Measurements from ENCODE around the gene PTPRM. TPM values are rescaled to one million over a fixed set of nuclear protein-coding genes. Genes with fewer than 3 reads are reported as not detected.

PTPRM gene
- total RNA-seq, 1 donor, result 84.7 TPM

GRCh38 chr18:8006979-8007378, 439.9 kb downstream of the PTPRM start:
- Histone ChIP-seq H3K4me1 (ENCODE audit: insufficient read depth, low read length) (peaks cover 11% of the 10 kb centered on the region), H3K27me3 (ENCODE audit: insufficient read depth, low read length) (no peaks in the 10 kb centered on the region), H3K9me3 (ENCODE audit: low read depth, low read length) (no peaks in the 10 kb centered on the region), H2AFZ (ENCODE audit: low read length) (no peak overlapping the region), H4K20me1 (ENCODE audit: insufficient read depth, low read length) (no peaks in the 10 kb centered on the region), H3K4me2 (ENCODE audit: insufficient read depth, low read length) (no peak overlapping the region), H3K27ac (ENCODE audit: low read depth, low read length) (no peak overlapping the region), H3K4me3 (ENCODE audit: insufficient read depth, low read length) (no peak overlapping the region), H3K36me3 (ENCODE audit: insufficient read depth, low read length) (no peaks in the 10 kb centered on the region), H3K79me2 (ENCODE audit: insufficient read depth, low read length) (no peaks in the 10 kb centered on the region)
- DNase-seq (ENCODE audit: insufficient read length, low spot score, missing footprints), result no peak
- TF ChIP-seq CTCF (IDR thresholded peaks at IDR 0.05; ENCODE audit: extremely low read depth, low read depth, low read length), result no peak

- Histone ChIP-seq H3K4me2 (ENCODE audit: insufficient read depth, low read length) (no peak overlapping the region), H4K20me1 (ENCODE audit: insufficient read depth, low read length) (no peaks in the 10 kb centered on the region), H3K27ac (ENCODE audit: low read depth, low read length) (no peak overlapping the region), H2AFZ (ENCODE audit: low read length) (no peak overlapping the region), H3K27me3 (ENCODE audit: insufficient read depth, low read length) (no peaks in the 10 kb centered on the region), H3K9me3 (ENCODE audit: low read depth, low read length) (no peaks in the 10 kb centered on the region), H3K4me1 (ENCODE audit: insufficient read depth, low read length) (peaks cover 11% of the 10 kb centered on the region), H3K36me3 (ENCODE audit: insufficient read depth, low read length) (no peaks in the 10 kb centered on the region), H3K4me3 (ENCODE audit: insufficient read depth, low read length) (no peak overlapping the region), H3K79me2 (ENCODE audit: insufficient read depth, low read length) (no peaks in the 10 kb centered on the region)
- no peak for DNase-seq (ENCODE audit: insufficient read length, low spot score, missing footprints)
- TF ChIP-seq CTCF (IDR thresholded peaks at IDR 0.05; ENCODE audit: extremely low read depth, low read depth, low read length), result no peak
Measured at GRCh38 chr18:8008033-8008432, 440.9 kb downstream of the PTPRM start.

- no peaks in the 10 kb centered on the region for H3K79me2 ChIP-seq (ENCODE audit: insufficient read depth, low read length)
- H3K27me3 ChIP-seq (ENCODE audit: insufficient read depth, low read length), result no peaks in the 10 kb centered on the region
- no peaks in the 10 kb centered on the region for H3K4me1 ChIP-seq (ENCODE audit: insufficient read depth, low read length)
- DNase-seq (ENCODE audit: insufficient read length, low spot score, missing footprints), result no peak
- H3K4me2 ChIP-seq (ENCODE audit: insufficient read depth, low read length), result no peak overlapping the region
- no peaks in the 10 kb centered on the region for H3K36me3 ChIP-seq (ENCODE audit: insufficient read depth, low read length)
- H2AFZ ChIP-seq (ENCODE audit: low read length), result no peak overlapping the region
- TF ChIP-seq CTCF (IDR thresholded peaks at IDR 0.05; ENCODE audit: extremely low read depth, low read depth, low read length), result no peak
- no peaks in the 10 kb centered on the region for H3K9me3 ChIP-seq (ENCODE audit: low read depth, low read length)
- H4K20me1 ChIP-seq (ENCODE audit: insufficient read depth, low read length), result no peaks in the 10 kb centered on the region
- no peak overlapping the region for H3K27ac ChIP-seq (ENCODE audit: low read depth, low read length)
- H3K4me3 ChIP-seq (ENCODE audit: insufficient read depth, low read length), result no peak overlapping the region
Measured at GRCh38 chr18:8011361-8011760, 444.2 kb downstream of the PTPRM start.

GRCh38 chr18:8011906-8012305, 444.8 kb downstream of the PTPRM start:
- no peak overlapping the region for H3K27ac ChIP-seq (ENCODE audit: low read depth, low read length)
- H3K4me1 ChIP-seq (ENCODE audit: insufficient read depth, low read length), result peaks cover 5% of the 10 kb centered on the region
- H3K4me2 ChIP-seq (ENCODE audit: insufficient read depth, low read length), result no peak overlapping the region
- no peaks in the 10 kb centered on the region for H3K36me3 ChIP-seq (ENCODE audit: insufficient read depth, low read length)
- no peak for DNase-seq (ENCODE audit: insufficient read length, low spot score, missing footprints)
- no peak for TF ChIP-seq CTCF (IDR thresholded peaks at IDR 0.05; ENCODE audit: extremely low read depth, low read depth, low read length)
- no peak overlapping the region for H2AFZ ChIP-seq (ENCODE audit: low read length)
- no peaks in the 10 kb centered on the region for H3K27me3 ChIP-seq (ENCODE audit: insufficient read depth, low read length)
- H3K9me3 ChIP-seq (ENCODE audit: low read depth, low read length), result no peaks in the 10 kb centered on the region
- no peak overlapping the region for H3K4me3 ChIP-seq (ENCODE audit: insufficient read depth, low read length)
- H4K20me1 ChIP-seq (ENCODE audit: insufficient read depth, low read length), result no peaks in the 10 kb centered on the region
- H3K79me2 ChIP-seq (ENCODE audit: insufficient read depth, low read length), result no peaks in the 10 kb centered on the region

Measured in osteoblast (primary cell).